Subcutaneous abdominal adipose tissue (tissue), 5 donors: ENCODE results near the gene NTNG2.
"Not testable (repeated sequence)": the region's sequence is repeated elsewhere in the genome, so short reads cannot be mapped to it uniquely, and the experiment has no call there.

Experiments used
- H3K27ac ChIP-seq: one replicate; pipeline ENCODE4 v1.7.0; 2013; ENCODE audit warnings: low read depth, mild to moderate bottlenecking, inconsistent platforms, low read length, moderate library complexity
- H3K27me3 ChIP-seq, 5 donors: one replicate each; pipeline ENCODE4 v1.7.0; 2013; ENCODE audit warnings: low read length in 5 of 5, inconsistent platforms in 1 of 5; ENCODE audit not compliant: control insufficient read depth in 5 of 5, insufficient read depth in 4 of 5
- H3K36me3 ChIP-seq, 5 donors: one replicate each; pipeline ENCODE4 v1.7.0; 2013; ENCODE audit warnings: low read length in 5 of 5; ENCODE audit not compliant: control insufficient read depth in 5 of 5, insufficient read depth in 5 of 5
- H3K4me1 ChIP-seq, 5 donors: one replicate each; pipeline ENCODE4 v1.7.0; 2013; ENCODE audit warnings: low read length in 5 of 5, mild to moderate bottlenecking in 3 of 5, moderate library complexity in 1 of 5; ENCODE audit not compliant: control insufficient read depth in 5 of 5, insufficient read depth in 5 of 5
- H3K4me3 ChIP-seq, 5 donors: one replicate each; pipeline ENCODE4 v1.7.0; 2013; ENCODE audit warnings: low read length in 5 of 5, low read depth in 1 of 5
- H3K9ac ChIP-seq, 5 donors: one replicate each; pipeline ENCODE4 v1.7.0; 2013; ENCODE audit warnings: low read length in 5 of 5, mild to moderate bottlenecking in 4 of 5, moderate library complexity in 3 of 5
- H3K9me3 ChIP-seq, 5 donors: one replicate each; pipeline ENCODE4 v1.7.0; 2013; ENCODE audit warnings: low read length in 5 of 5; ENCODE audit not compliant: control insufficient read depth in 5 of 5
- donor health status: healthy.
- donor health status: healthy.
- donor health status: healthy.
- donor health status: healthy.
- donor health status: healthy.

NTNG2 gene

DNA sequence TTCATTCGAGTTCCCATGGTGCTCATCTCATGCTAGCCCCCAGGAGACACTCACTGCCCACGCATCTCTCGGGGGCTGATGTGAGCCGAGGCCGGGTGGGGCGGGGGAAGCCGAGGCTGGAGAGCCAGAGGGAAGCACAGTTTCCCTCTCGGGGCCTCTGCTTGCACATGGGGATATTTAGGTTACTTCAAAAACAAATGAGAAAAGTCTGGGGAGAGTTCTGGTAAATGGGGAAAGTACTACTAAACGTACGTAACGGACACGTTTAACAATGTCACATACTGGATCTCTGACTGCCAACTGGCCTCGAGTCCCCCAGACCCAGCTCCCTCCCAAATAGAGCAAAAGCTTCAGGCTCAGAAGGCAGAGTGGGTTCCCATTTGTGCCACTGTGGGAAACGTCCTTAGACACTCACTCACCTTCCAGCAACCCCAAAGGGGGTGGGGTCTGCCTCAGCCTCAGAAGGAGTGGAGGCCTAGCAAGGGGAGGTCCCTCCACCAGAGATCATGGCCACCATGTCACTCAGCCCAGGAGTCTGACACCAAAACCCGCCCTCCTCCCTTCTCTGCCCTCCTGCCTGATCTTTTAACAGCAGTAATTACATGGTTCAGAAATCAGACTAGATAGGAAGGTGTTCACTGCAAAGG is 33.8 kb upstream of the NTNG2 start:
- no peak overlapping the region for H3K27ac ChIP-seq
- H3K36me3 ChIP-seq = no peaks in the 10 kb centered on the region
- H3K27me3 ChIP-seq = peaks cover 17 to 65% (median 47%) of the 10 kb centered on the region in 5 donors
- no peak overlapping the region for H3K4me3 ChIP-seq
- H3K9ac ChIP-seq = no peak overlapping the region
- no peaks in the 10 kb centered on the region for H3K9me3 ChIP-seq
- no peaks in the 10 kb centered on the region for H3K4me1 ChIP-seq

- H3K27ac ChIP-seq = no peak overlapping the region
- H3K4me3 ChIP-seq = no peak overlapping the region
- no peaks in the 10 kb centered on the region for H3K9me3 ChIP-seq
- H3K27me3 ChIP-seq = peaks cover 17 to 72% (median 45%) of the 10 kb centered on the region in 5 donors
- H3K36me3 ChIP-seq = no peaks in the 10 kb centered on the region
- H3K9ac ChIP-seq = no peak overlapping the region
- no peaks in the 10 kb centered on the region for H3K4me1 ChIP-seq
Measured at GRCh38 chr9:132129535-132129934, 32.3 kb upstream of the NTNG2 start.

DNA sequence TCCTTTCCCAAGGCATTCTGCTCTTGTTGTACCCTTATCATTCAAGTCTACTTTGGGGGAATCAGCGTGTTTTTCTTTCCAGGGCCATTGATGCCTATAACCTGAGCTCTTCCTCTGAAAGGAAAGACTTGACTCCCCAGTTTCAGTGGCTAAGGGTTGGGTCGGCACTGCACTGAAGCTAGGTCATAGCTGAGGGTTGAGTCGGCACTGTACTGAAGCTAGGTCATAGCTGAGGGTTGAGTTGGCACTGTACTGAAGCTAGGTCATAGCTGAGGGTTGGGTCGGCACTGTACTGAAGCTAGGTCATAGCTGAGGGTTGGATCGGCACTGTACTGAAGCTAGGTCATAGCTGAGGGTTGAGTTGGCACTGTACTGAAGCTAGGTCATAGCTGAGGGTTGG is 27.8 kb upstream of the NTNG2 start:
- not testable (repeated sequence) for H3K9ac ChIP-seq, H3K4me1 ChIP-seq, H3K36me3 ChIP-seq, H3K9me3 ChIP-seq, H3K4me3 ChIP-seq, H3K27ac ChIP-seq
- peaks cover 7 to 61% (median 49%) of the 10 kb centered on the region in 5 donors for H3K27me3 ChIP-seq

DNA sequence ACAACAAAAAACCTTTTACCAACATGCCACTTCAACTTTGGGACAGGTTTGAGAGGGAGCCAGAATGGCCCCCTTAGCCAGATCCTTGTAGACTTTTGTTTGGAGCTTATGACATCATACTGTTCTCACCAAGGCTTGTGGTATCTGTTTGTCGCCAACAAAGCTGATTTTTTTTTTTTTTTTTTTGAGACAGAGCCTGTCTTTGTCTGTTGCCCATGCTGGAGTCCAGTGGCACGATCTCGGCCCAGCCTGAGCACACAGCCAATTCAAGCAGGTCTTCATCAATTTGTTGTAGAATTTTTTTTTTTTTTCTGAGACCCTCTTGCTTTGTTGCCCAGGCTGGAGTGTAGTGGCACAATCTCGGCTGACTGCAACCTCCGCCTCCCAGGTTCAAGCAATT is 26.4 kb upstream of the NTNG2 start:
- H3K27me3 ChIP-seq = peaks cover 5 to 57% (median 42%) of the 10 kb centered on the region in 5 donors
- no peaks in the 10 kb centered on the region for H3K4me1 ChIP-seq
- no peak overlapping the region for H3K9ac ChIP-seq
- no peak overlapping the region for H3K27ac ChIP-seq
- H3K36me3 ChIP-seq = no peaks in the 10 kb centered on the region
- H3K9me3 ChIP-seq = no peaks in the 10 kb centered on the region
- H3K4me3 ChIP-seq = no peak overlapping the region

DNA sequence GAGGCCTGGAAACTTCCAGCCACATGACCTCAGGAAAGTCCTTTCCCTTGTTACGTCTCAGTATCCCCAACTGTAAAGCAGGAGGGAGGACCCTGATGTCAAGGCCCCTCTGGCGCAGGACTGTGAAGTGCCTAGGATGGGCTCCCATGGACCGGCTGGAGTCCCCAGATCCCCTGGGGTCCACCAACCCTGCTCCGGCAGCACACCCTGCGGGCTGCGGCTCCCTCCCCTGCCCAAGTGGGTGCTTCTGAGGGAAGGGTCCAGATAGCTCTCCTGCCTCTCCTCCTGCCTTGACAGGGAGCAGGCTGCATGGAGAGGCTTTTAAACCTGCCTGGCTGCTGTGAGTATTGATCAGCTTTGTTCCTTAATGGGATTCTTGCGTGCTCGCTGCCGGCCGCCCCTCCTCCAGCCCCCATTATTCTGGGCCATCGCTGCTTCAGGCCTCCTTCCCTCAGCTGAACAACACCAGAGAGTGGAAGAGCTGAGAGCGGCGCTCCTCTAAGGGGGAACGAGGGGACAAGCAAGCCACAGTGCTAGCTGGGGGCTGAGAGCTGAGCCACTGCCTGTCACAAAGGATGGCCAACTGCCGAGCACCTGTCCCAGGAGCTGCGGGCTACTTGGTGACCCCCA is 25.6 kb upstream of the NTNG2 start:
- no peaks in the 10 kb centered on the region for H3K9me3 ChIP-seq
- no peak overlapping the region for H3K9ac ChIP-seq
- H3K4me3 ChIP-seq = no peak overlapping the region
- no peak overlapping the region for H3K27ac ChIP-seq
- no peaks in the 10 kb centered on the region for H3K36me3 ChIP-seq
- peaks cover 5 to 50% (median 39%) of the 10 kb centered on the region in 5 donors for H3K27me3 ChIP-seq
- peaks cover 0 to 4% (median 3%) of the 10 kb centered on the region in 5 donors for H3K4me1 ChIP-seq

GRCh38 chr9:132141344-132141947 is 20.4 kb upstream of the NTNG2 start:
- Histone ChIP-seq H3K4me1 (peaks cover 0 to 13% (median 9%) of the 10 kb centered on the region in 5 donors), H3K27me3 (peaks cover 5 to 57% (median 47%) of the 10 kb centered on the region in 5 donors), H3K36me3 (no peaks in the 10 kb centered on the region), H3K9ac (no peak overlapping the region), H3K9me3 (no peaks in the 10 kb centered on the region), H3K4me3 (peak overlapping the region; percentile 11 to 62 (median 47)), H3K27ac (no peak overlapping the region)

- no peak overlapping the region for H3K27ac ChIP-seq
- H3K9me3 ChIP-seq = no peaks in the 10 kb centered on the region
- H3K4me1 ChIP-seq = peaks cover 0 to 13% (median 9%) of the 10 kb centered on the region in 5 donors
- peak overlapping the region in 4 of 5 donors; percentile 11 to 48 (median 42) for H3K4me3 ChIP-seq
- H3K36me3 ChIP-seq = no peaks in the 10 kb centered on the region
- no peak overlapping the region for H3K9ac ChIP-seq
- H3K27me3 ChIP-seq = peaks cover 6 to 53% (median 41%) of the 10 kb centered on the region in 5 donors
Measured at GRCh38 chr9:132141948-132142594, 19.8 kb upstream of the NTNG2 start.

DNA sequence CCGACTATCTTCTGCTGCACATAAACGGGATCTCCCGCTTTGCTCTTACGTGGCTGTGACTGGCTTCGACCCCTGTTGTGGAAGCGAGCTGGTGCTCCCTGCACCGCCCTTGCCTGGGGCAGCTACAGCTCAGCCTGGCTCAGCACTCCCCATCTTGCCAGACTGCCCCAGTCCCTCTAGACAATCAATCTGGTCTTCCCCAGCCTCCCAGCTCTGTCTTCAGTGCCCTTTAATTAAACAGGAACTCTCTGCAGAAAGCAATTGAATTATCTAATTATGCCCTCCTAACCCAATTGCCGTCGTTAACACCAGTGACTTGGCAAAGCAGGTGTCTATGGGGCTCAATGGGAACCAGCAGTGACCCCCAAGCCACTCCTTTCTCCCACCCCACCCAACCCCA is 18.9 kb upstream of the NTNG2 start:
- peaks cover 11 to 48% (median 37%) of the 10 kb centered on the region in 5 donors for H3K27me3 ChIP-seq
- H3K9ac ChIP-seq = no peak overlapping the region
- H3K4me3 ChIP-seq = no peak overlapping the region
- H3K27ac ChIP-seq = no peak overlapping the region
- H3K9me3 ChIP-seq = no peaks in the 10 kb centered on the region
- no peaks in the 10 kb centered on the region for H3K36me3 ChIP-seq
- H3K4me1 ChIP-seq = peaks cover 0 to 13% (median 9%) of the 10 kb centered on the region in 5 donors

- peaks cover 15 to 49% (median 38%) of the 10 kb centered on the region in 5 donors for H3K27me3 ChIP-seq
- no peak overlapping the region for H3K27ac ChIP-seq
- peaks cover 0 to 13% (median 9%) of the 10 kb centered on the region in 5 donors for H3K4me1 ChIP-seq
- no peak overlapping the region for H3K4me3 ChIP-seq
- no peak overlapping the region for H3K9ac ChIP-seq
- no peaks in the 10 kb centered on the region for H3K36me3 ChIP-seq
- no peaks in the 10 kb centered on the region for H3K9me3 ChIP-seq
Measured at GRCh38 chr9:132143359-132143758, 18.5 kb upstream of the NTNG2 start.
